HG03432 (cell line): ENCODE results near the gene TNPO2.
"Not testable (repeated sequence)": the region's sequence is repeated elsewhere in the genome, so short reads cannot be mapped to it uniquely, and the experiment has no call there.

ENCODE experiments used
- ATAC-seq: cut with Tn5 transposase; IDR thresholded peaks from one replicate; pipeline ENCODE4 v1.9.1; 2021; ENCODE audit warnings: mild to moderate bottlenecking, moderate library complexity; ENCODE audit not compliant: unreplicated experiment

Gene TNPO2

DNA sequence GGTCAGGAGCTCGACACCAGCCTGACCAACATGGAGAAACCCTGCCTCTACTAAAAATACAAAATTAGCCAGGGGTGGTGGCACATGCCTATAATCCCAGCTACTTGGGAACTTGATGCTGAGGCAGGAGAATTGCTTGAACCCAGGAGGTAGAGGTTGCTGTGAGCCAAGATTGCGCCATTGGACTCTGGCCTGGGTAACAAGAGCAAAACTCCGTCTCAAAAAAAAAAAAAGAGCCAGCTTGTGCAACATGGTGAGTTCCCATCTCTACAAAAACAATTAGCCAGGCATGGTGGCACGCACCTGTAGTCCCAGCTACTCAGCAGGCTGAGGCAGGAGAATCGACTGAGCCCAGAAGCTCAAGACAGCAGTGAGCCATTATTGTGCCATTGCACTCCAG is 45.7 kb downstream of the TNPO2 start:
- not testable (repeated sequence) for ATAC-seq

DNA sequence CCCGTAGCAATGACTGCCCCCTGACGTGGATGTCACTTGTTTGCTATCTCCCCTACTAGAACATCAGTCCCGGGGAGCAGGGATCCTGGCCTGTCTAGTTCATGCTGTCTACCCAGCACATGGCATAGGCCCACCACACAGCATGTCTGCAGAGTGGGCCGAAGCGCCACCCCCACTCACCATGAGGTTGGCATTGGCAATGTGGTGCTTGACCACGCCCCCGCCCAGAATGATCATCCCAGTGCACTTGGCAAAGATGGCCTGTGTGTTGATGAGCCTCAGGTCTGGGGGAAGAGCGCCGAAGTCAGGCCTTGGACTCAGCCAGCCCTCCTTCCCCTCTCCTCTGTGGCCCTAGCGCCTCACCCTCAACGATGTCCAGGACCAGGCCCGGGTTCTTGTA is 46.8 kb downstream of the TNPO2 start:
- ATAC-seq: no peak

GRCh38 chr19:12676384-12676792 is 47.3 kb downstream of the TNPO2 start:
- no peak for ATAC-seq

DNA sequence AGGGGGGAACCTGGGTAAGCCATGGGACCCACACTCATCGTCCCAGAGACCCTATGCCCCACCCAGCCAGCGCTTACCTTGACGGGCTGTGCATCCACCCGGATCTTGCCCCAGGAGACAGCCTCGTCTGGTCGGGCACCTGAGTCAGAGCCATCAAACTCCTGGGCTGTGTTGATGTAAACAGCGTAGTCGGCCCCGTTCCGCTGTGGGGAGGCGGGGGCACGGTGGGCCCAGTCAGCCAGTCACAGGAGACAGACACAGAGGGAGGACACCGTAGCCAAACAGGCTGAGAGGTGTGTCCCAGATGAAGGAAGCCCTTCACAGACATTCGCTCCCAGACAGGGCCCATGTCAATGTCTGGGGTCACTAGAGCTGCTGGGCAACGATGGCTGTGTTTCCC is 47.8 kb downstream of the TNPO2 start:
- ATAC-seq: no peak

GRCh38 chr19:12675399-12675798 is 48.3 kb downstream of the TNPO2 start:
- ATAC-seq: no peak

DNA sequence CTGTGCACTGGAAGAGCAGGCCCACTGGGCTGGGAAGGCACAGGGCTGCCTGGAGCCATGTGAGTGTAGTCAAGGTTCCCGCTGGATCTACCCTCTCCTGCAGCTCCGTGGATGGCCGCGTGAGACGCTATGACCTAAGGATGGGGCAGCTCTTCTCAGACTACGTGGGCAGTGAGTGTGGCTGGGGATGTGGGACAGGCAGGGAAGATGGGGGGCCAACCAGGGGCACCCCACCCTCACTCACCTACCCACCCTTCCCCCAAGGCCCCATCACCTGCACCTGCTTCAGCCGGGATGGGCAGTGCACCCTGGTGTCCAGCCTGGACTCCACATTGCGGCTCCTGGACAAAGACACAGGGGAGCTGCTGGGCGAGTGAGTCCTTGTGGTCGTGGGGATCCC is 51.0 kb downstream of the TNPO2 start:
- ATAC-seq: no peak

DNA sequence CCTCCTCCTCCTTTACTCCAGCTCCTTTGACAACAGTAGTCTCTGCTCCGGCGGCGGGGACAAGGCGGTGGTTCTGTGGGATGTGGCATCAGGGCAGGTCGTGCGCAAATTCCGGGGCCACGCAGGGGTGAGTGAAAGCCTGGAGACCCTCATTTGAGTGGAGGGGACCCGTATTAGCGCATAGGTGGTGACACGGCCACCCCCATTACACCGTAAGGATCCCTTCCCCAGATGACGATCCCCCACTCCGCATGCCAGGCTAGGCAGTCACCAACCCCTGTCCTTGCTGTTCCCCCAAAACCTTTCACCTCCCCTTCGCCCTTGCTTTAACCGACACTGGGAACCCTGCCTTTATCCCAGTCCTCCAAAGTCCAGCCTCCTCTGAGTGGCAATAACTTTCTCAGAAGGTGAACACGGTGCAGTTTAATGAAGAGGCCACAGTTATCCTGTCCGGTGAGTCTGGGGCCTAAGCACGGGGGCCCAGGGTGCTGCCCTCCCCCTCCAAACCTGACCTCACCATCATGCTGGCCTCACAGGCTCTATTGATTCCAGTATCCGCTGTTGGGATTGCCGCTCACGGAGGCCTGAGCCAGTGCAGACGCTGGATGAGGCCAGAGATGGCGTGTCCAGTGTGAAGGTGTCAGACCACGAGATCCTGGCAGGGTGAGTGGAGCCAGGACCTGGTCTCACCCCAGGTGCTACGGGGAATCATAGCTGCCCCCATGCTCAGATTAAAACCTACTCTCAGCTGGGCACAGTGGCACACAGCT is 53.4 kb downstream of the TNPO2 start:
- no peak for ATAC-seq

DNA sequence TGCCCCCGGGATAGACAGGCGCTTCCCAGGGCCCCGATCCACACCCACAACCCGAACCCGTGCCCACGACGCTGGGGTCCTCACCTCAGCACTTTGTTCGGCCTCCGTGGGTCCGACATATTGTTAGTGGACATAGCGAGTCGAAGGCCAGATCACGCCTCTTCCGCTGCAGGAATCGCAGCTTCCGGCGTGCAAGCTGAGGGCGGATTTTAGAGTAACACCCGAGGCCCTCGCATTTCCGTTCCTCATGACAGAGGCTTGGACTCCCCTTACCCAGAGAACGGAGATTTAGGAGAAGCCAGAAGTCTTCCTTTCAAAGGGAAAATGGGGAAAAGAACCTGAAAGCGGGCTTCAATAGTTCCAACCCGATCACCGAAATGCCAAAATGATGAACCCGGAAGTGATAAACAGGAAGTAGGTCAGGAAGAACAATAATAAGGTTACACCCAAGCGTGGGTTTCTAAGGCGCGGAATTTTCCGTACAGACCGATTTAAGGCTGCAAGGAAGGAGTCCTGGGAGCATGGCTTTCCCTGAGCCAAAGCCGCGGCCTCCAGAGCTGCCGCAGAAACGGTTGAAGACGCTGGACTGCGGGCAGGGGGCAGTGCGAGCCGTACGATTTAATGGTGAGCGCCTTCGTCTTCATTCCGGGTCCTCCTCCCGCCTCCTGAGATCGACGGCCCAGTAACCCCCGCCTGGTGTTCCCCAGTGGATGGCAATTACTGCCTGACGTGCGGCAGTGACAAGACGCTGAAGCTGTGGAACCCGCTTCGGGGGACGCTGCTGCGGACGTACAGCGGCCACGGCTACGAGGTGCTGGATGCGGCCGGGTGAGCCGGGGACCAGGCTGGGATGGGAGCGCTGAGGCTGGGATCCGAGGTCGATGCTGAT is 54.2 kb downstream of the TNPO2 start:
- ATAC-seq: peak; percentile 39

DNA sequence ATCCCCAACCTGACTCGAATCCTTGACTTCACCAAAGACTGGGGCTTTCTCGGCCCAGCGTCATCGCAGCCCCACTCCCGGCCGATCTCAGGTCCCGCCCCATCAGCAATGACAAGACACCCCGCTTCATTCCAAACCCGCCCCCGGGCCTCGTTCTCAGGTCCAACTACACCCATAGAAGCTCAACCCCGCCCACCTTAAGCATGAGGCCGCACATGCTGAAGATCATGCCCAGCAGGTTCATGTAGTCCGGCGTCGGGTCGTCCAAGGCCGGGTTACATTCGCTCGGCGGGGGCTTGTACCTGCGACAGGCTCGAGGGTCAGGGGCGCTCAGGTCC is 54.8 kb downstream of the TNPO2 start:
- peak; percentile 18 for ATAC-seq

DNA sequence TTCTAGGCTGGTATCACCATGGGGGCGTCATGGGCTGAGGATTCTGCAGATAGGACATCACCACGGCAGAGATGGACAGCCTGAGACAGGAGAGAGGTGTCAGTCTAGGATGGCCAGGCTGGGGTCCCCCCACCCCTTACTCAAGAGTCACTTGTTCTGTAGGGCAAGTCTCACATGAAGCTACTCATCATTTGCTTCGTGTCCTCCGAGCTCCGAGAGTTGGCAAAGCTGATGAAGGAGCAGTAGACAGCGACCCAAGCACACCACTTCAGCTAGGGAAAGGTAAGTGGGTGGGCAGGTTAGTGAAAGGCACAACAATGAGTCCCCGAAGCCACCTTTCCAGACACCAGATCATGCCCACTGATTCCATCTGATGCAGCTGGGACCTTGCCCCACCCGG is 55.4 kb downstream of the TNPO2 start:
- ATAC-seq: no peak

- ATAC-seq: no peak
These were observed 55.9 kb downstream of the TNPO2 start for GRCh38 chr19:12667731-12668302.

- peak; percentile 52 for ATAC-seq
These were observed 57.3 kb downstream of the TNPO2 start, which contains the start of the genes MAN2B1 and WDR83 for GRCh38 chr19:12666265-12667048. Gene MAN2B1 (minus strand): TSS chr19:12666742. CDS start chr19:12666701, 41 bp downstream. Gene WDR83 (plus strand): TSS chr19:12666807. CDS start chr19:12669791, 2,984 bp downstream.

DNA sequence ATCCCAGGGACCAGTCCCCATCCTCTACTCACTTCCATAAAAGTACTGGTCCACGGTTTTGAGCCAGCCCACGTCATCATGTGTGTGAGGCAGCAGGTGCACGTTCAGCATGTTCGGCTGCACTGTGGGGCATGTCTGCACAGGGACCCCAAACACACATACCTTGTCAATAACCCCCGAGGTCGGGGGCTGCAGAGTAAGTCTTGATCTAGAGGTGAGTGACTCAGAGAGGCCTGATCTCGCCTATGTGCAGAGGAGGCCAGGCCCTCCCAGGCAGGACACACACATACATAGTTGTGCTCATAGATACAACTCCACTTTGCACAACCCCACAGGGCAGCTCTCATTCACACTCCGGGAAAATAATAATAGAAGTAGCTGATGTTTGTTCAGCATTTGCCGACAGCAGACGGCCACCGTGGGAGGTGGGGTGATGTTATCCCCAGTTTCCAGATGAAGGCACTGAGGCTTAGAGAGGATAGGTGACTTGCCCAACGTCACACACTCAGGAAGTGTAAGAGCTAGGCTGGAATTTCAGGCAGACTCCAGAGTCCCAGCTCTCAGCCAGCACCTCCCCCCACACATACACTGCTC is 58.0 kb downstream of the TNPO2 start:
- no peak for ATAC-seq

- ATAC-seq: no peak
These were observed 58.5 kb downstream of the TNPO2 start for GRCh38 chr19:12665281-12665573.

DNA sequence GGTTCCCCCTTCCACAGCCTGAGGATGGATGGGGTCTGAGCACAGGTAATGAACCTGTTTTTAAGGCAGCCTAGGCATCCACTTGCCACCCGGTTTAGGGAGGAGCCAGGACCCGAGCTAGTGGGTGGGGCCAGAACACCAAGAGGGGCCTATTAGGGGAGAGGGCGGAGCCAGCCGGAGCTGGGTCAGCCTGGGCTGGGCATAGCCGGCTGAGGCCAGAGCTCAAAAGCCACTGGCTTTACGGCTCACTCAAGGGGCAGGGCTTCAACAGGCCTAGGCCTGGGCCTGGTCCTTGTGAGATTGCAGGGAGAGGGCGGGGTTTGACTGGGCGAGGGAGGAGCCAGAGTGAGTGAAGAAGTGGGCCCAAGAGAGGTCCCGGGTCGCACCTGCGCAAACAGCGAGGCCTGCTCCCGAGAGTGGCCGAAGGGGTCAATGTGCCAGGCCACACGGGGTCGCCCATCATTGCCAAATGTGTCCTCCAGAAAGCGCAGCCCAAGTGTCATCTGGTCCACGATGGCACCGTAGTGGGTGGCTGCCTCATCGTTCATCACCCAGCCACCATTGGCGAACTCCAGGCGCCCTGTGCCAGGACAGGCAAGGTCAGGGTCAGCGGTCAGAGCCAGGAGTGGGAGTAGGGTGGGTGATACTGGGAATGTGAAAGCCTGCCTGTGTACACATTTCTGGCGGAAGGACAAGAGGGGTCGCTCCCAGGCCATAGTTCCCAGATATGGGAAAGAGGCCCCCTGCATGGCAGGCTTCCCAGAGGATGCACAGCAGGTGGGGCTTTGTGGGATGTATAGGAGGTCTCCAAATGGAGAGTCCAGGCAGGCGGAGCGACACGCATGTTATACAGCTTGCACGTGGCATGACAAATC is 59.1 kb downstream of the TNPO2 start:
- ATAC-seq: no peak

- no peak for ATAC-seq
These were observed 62.8 kb downstream of the TNPO2 start for GRCh38 chr19:12660980-12661379.

- no peak for ATAC-seq
These were observed 65.8 kb downstream of the TNPO2 start for GRCh38 chr19:12657966-12658365.

- no peak for ATAC-seq
These were observed 66.7 kb downstream of the TNPO2 start for GRCh38 chr19:12656899-12657571.

DNA sequence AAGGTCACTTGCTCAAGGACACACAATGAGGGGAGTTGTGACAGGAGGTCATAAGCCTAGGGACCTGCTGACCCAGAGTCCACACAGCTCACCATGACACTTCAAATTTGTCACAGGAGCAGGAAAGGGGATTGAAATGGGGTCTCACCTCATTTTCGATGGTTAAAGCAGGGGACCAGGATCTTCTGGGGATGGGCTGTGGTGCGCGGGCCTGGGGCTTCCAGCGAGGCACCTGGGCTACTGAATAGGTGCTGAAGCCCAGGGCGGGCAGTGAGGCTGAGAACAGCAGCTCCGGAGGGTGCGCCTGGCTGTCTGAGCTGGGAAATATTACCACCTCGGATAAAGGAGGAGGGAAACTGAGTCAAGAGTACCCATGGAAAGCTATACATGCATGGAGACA is 68.2 kb downstream of the TNPO2 start:
- no peak for ATAC-seq
